Stomach (tissue), 4 donors: ENCODE data around the gene EML4.

Experiments
- EP300 ChIP-seq: sonication (generic); formaldehyde crosslinking; IDR thresholded peaks from one replicate; pipeline ENCODE4 v1.6.1; 2017; ENCODE audit warnings: antibody characterized with exemption
- POLR2A ChIP-seq, 4 donors: fragments of 450-650 bp; IDR thresholded peaks; one replicate each; pipeline ENCODE4 v1.6.1; 2016; ENCODE audit warnings: antibody characterized with exemption in 4 of 4, control low read depth in 2 of 4, mild to moderate bottlenecking in 1 of 4, moderate library complexity in 1 of 4
- POLR2AphosphoS5 ChIP-seq, 3 donors: sonication (generic); formaldehyde crosslinking; IDR thresholded peaks; one replicate each; pipeline ENCODE4 v1.6.1; 2016; ENCODE audit warnings: antibody characterized with exemption in 3 of 3
- TF ChIP-seq, protein P1 (sequence below), 7 experiments: fragments of 450-650 bp in 4 of 7; fragments of 200-600 bp in 3 of 7; sonication (generic) in 3 of 7; IDR thresholded peaks; one replicate each; pipeline ENCODE4 v1.5.1; 2016 to 2019; ENCODE audit warnings: antibody characterized with exemption in 7 of 7, control low read depth in 2 of 7, mild to moderate bottlenecking in 1 of 7

DNA sequence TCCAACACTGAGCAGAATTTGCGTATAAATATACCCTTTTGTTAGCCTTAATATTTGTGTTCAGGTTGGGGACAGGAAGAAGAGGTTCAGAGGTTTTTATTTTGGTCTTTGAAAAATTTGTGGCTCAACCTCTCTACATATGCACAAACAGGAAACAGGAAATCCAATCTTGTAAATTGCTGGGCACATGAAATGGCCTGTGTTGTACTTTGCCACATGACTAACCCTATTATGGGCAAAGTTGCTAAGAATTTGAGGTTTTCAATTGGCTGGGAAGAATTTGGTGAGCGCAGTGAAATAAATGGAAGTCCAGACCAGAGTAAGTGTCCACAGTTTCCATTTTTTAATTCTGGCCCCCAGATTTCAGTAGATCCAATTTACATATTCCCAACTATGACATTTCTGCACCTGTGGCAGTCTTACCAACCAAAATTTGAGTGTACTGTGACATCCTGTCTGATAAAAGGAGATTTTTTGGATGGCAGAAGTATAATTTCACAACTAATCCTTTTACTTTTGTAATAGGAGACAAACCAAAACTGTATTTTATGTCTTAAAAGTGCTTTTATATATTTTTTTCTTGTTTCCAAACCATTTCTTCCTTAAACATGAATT is 128.3 kb downstream of the EML4 start:
- TF ChIP-seq POLR2A (IDR thresholded peaks at IDR 0.05) (no peak), POLR2AphosphoS5 (IDR thresholded peaks at IDR 0.05) (no peak), EP300 (no peak)
- TF ChIP-seq, protein P1, sequence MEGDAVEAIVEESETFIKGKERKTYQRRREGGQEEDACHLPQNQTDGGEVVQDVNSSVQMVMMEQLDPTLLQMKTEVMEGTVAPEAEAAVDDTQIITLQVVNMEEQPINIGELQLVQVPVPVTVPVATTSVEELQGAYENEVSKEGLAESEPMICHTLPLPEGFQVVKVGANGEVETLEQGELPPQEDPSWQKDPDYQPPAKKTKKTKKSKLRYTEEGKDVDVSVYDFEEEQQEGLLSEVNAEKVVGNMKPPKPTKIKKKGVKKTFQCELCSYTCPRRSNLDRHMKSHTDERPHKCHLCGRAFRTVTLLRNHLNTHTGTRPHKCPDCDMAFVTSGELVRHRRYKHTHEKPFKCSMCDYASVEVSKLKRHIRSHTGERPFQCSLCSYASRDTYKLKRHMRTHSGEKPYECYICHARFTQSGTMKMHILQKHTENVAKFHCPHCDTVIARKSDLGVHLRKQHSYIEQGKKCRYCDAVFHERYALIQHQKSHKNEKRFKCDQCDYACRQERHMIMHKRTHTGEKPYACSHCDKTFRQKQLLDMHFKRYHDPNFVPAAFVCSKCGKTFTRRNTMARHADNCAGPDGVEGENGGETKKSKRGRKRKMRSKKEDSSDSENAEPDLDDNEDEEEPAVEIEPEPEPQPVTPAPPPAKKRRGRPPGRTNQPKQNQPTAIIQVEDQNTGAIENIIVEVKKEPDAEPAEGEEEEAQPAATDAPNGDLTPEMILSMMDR (IDR thresholded peaks at IDR 0.05), result no peak
